ENCODE data around the gene PLEKHA7.

Gene PLEKHA7

DNA sequence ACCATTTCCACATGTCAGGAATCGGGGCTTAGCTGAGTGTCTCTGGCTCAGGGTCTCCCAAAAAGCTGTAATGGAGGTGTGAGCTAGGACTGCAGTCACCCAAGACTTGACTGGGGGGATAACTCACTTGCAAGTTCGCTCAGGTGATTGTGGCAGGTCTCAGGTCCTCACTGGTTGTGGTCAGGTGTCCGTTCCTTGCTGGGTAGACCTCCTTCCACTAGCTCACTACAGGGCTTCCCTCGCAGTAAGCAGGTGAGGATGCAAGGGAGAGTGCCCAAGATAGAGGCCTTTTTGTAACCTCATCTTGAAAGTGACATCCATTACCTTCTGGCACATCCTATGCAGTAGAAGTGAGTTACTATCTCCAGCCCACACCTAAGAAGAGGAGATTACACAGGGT lies 246.3 kb downstream of the PLEKHA7 start:
- TF ChIP-seq, protein P1, sequence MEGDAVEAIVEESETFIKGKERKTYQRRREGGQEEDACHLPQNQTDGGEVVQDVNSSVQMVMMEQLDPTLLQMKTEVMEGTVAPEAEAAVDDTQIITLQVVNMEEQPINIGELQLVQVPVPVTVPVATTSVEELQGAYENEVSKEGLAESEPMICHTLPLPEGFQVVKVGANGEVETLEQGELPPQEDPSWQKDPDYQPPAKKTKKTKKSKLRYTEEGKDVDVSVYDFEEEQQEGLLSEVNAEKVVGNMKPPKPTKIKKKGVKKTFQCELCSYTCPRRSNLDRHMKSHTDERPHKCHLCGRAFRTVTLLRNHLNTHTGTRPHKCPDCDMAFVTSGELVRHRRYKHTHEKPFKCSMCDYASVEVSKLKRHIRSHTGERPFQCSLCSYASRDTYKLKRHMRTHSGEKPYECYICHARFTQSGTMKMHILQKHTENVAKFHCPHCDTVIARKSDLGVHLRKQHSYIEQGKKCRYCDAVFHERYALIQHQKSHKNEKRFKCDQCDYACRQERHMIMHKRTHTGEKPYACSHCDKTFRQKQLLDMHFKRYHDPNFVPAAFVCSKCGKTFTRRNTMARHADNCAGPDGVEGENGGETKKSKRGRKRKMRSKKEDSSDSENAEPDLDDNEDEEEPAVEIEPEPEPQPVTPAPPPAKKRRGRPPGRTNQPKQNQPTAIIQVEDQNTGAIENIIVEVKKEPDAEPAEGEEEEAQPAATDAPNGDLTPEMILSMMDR (IDR thresholded peaks at IDR 0.05; ENCODE audit: extremely low read depth, missing control alignments): no peak
- DNase-seq (ENCODE audit: low spot score): no peak

DNA sequence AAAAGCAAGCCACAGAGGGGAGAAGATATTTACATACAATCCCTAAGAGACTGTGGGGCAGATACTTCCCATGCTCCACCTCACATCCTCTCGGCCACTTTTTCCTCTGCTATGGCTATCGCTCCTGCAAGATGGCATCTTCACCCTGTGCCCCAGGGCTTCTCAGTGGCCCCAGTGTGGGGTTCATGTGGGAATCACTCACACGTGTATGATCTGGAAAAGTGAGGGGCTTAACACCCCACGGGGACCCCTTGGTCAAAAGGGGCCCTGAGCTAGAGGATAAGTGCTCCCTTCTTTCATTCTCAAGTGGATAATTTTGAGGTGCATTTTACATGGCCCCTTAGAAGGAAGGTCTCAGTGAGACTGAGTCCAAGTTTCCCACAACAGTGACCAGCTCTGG lies 247.1 kb downstream of the PLEKHA7 start:
- TF ChIP-seq, protein P1 (IDR thresholded peaks at IDR 0.05; ENCODE audit: extremely low read depth, missing control alignments): no peak
- no peak for DNase-seq (ENCODE audit: low spot score)

DNA sequence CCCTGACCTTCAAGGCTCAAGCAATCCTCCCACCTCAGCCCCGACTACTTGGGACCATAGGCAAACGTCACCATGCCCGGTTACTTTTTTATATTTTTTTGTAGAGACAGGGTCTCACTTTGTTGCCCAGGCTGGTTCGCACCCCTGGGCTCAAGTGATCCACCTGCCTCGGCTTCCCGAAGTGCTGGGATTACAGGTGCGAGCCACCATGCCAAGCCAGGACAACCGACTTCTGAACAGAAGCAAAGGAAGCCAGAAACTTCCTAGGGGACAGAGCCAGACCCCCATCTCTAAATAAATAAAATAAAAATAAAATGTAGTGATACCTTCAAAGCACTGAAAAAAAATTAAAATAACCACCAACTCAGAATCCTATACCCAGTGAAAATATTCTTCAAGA lies 249.3 kb downstream of the PLEKHA7 start:
- TF ChIP-seq, protein P1 (IDR thresholded peaks at IDR 0.05; ENCODE audit: extremely low read depth, missing control alignments): no peak
- DNase-seq (ENCODE audit: low spot score): no peak

DNA sequence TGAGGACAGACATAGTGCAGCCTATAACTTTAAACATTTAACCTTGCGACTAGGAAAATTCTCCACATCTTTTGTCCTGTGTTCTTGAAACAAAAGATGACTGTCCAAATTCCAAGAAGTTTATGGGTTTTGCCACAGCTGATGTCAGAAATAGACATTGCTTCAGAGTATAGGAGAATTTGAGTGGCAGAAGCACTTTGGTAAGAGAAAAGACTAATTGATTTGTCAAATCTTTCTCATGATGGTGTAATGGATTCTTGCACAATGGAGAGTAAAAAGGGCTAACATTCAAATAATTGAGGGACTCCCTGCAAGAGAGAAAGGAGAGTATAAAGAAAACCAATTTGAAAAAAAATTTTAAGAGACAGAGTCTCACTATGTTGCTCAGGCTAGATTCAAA lies 250.5 kb downstream of the PLEKHA7 start:
- no peak for DNase-seq (ENCODE audit: low spot score)
- TF ChIP-seq, protein P1 (IDR thresholded peaks at IDR 0.05; ENCODE audit: extremely low read depth, missing control alignments): no peak

DNA sequence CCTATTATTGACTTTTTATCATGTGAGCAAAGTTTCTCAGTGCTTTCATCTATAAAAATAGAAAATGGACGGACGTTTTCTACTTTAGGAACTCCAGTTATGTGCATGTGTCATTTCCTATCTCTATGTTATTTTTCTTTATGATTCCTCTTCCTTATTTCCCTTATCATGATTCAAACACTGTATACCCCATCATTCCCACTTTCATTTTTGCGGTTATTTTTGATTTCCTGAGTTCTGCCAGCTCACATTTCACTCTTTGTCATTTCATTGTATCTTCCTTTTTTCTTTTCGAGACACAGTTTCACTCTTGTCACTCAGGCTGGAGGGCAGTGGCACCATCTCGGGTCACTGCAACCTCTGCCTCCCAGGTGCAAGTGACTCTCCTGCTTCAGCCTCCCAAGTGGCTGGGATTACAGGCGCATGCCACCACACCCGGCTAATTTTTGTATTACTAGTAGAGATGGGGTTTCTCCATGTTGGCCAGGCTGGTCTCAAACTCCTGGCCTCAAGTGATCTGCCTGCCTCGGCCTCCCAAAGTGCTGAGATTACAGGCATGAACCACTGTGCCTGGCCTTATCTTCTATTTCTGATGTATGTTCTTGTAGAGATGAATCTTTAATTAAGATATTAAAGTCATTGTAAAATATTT lies 254.2 kb downstream of the PLEKHA7 start:
- DNase-seq (ENCODE audit: low spot score): no peak
- TF ChIP-seq, protein P1 (IDR thresholded peaks at IDR 0.05; ENCODE audit: extremely low read depth, missing control alignments): no peak

DNA sequence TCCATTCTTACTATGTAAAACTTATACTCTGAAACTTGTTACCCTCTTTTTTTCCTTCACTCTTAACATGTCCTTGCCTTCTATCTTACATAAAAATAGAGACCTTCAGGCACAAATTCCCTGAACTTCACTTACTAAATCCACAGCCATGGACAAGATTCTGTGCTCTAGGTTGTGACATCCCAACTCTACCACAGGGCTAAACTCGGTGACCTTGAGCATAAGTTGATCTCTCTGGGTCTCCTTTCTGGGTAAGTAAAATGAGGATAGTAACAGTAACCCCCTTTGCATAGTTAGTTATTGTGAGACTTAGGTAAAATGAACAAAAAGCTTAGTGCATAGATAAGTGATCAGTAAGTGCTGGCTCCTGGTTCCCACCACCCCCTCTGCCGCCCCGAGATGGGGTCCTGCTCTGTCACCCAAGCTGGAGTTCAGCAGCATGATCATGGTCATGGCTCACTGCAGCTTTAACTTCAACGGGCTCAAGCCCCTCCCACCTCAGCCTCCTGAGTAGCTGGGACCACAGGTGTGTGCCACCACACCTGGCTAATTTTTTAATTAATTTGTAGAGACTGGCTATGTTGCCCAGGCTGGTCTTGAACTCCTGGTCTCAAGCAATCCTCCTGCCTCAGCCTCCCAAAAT lies 255.7 kb downstream of the PLEKHA7 start:
- TF ChIP-seq, protein P1 (IDR thresholded peaks at IDR 0.05; ENCODE audit: extremely low read depth, missing control alignments): no peak
- DNase-seq (ENCODE audit: low spot score): no peak

DNA sequence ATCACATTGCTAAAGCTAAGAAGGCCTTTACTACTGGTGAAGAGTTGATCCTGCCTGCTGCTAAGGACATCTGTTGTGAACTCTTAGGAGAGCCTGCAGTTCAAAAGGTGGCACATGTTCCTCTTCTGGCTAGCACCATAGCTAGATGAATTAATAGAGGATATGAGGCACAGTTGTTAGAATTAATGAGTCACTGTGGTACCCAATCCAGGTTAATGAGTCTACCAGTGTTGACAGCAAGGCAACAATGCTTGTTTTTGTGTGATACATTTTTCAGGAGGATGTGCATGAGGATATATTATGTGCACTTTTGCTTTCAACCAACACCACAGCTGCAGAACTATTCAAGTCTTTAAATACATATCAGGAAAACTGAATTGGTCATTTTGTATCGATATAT lies 263.8 kb downstream of the PLEKHA7 start:
- no peak for DNase-seq (ENCODE audit: low spot score)
- TF ChIP-seq, protein P1 (IDR thresholded peaks at IDR 0.05; ENCODE audit: extremely low read depth, missing control alignments): no peak
